Left ventricle myocardium inferior (tissue), 1 donor: ENCODE measurements around the gene ATXN1. TPM values are rescaled to one million over a fixed set of nuclear protein-coding genes. Genes with fewer than 3 reads are reported as not detected.

Source experiments
- DNase-seq: peaks from one replicate; pipeline ENCODE4 v3.0.0-alpha.2; 2020
- H3K27ac ChIP-seq: fragments of 200-600 bp; replicated peaks from 2 replicates; pipeline ENCODE4 v1.8.0; 2021
- H3K27me3 ChIP-seq: fragments of 200-600 bp; 2 replicates; pipeline ENCODE4 v1.8.0; 2021; ENCODE audit warnings: low read depth
- H3K36me3 ChIP-seq: fragments of 200-600 bp; 2 replicates; pipeline ENCODE4 v1.8.0; 2021
- H3K4me1 ChIP-seq: fragments of 200-600 bp; 2 replicates; pipeline ENCODE4 v1.8.0; 2021
- H3K4me3 ChIP-seq: fragments of 200-600 bp; 2 replicates; pipeline ENCODE4 v1.8.0; 2021; ENCODE audit warnings: mild to moderate bottlenecking, moderate library complexity
- H3K9me3 ChIP-seq: fragments of 200-600 bp; replicated peaks from 2 replicates; pipeline ENCODE4 v1.8.0; 2021
- intact Hi-C: fragments of 100-400 bp; cut with micrococcal nuclease; formaldehyde crosslinking; loops from one replicate; pipeline ENCODE4 v1.11.0; 2022
- total RNA-seq: library from RNA; stranded (reverse); fragmentation: NEBNext Ultra II Directional; extraction: Animal tissue kit (Norgen Biotek cat#: 25700); gene quantifications from one replicate; pipeline ENCODE4 v1.2.1, GENCODE V29; 2021
- TF ChIP-seq, protein P1 (sequence below): fragments of 200-600 bp; IDR thresholded peaks from 2 replicates; pipeline ENCODE4 v1.8.0; 2021; ENCODE audit warnings: antibody characterized with exemption, mild to moderate bottlenecking, borderline replicate concordance
- donor health status: DM: no; HTN: yes; CAD: no; lungs with severe emphysema.

Gene ATXN1
- total RNA-seq, 1 donor from 2014 or later, result 41.5 TPM

DNA sequence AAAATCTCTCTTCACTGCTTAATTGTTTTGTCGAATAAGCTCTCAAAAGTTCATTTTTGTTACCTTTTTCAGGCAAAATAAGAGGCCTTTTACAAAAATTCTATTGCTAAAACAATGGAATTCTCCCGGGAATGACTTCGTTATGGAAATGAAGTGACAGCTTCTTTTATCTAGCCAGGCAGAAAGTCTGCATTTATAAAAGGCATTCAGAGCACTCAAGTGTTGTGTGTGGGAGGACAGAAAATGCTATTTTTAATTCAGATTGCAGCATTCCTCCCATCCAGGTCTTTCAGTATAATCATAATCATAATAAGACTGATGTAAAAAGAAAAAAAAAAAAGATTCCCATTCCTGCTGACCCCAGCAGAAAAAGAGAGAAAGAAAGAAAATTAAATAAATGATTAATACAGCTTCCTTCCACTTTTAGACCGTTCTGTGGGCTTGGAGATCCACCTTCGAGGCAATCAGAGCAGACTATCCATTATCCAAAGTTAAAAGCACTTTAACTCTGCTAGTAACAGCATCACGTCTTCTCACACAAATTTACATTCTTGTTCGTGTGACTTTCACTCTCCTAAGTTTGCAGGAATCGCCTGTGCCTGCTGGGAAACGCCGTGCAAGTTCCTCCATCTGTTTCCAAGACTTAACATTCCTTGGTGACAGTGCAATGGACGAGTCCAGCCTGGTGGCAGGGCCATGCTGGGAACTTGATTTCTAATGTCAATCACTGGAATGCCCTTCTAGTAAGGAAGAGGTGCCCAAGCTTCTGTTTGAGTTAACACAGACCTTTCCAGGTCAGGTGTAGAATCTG is 264.1 kb downstream of the ATXN1 start:
- Histone ChIP-seq H3K9me3 (peaks cover 6% of the 10 kb centered on the region), H3K4me1 (peaks cover 30% of the 10 kb centered on the region), H3K4me3 (peak overlapping the region; percentile 20), H3K36me3 (no peaks in the 10 kb centered on the region), H3K27ac (no peak overlapping the region), H3K27me3 (no peaks in the 10 kb centered on the region)
- intact Hi-C loops, result no loop called here
- no peak for DNase-seq
- TF ChIP-seq, protein P1, sequence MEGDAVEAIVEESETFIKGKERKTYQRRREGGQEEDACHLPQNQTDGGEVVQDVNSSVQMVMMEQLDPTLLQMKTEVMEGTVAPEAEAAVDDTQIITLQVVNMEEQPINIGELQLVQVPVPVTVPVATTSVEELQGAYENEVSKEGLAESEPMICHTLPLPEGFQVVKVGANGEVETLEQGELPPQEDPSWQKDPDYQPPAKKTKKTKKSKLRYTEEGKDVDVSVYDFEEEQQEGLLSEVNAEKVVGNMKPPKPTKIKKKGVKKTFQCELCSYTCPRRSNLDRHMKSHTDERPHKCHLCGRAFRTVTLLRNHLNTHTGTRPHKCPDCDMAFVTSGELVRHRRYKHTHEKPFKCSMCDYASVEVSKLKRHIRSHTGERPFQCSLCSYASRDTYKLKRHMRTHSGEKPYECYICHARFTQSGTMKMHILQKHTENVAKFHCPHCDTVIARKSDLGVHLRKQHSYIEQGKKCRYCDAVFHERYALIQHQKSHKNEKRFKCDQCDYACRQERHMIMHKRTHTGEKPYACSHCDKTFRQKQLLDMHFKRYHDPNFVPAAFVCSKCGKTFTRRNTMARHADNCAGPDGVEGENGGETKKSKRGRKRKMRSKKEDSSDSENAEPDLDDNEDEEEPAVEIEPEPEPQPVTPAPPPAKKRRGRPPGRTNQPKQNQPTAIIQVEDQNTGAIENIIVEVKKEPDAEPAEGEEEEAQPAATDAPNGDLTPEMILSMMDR, result no peak

GRCh38 chr6:16496210-16496609 is 265.1 kb downstream of the ATXN1 start:
- Histone ChIP-seq H3K4me3 (no peak overlapping the region), H3K36me3 (no peaks in the 10 kb centered on the region), H3K27ac (no peak overlapping the region), H3K27me3 (no peaks in the 10 kb centered on the region), H3K4me1 (peaks cover 30% of the 10 kb centered on the region), H3K9me3 (peaks cover 6% of the 10 kb centered on the region)
- intact Hi-C loops, result no loop called here
- DNase-seq, result no peak
- TF ChIP-seq, protein P1, result no peak

GRCh38 chr6:16494793-16495192 is 266.5 kb downstream of the ATXN1 start:
- no peak for DNase-seq
- Histone ChIP-seq H3K27me3 (no peaks in the 10 kb centered on the region), H3K36me3 (no peaks in the 10 kb centered on the region), H3K9me3 (peaks cover 6% of the 10 kb centered on the region), H3K4me3 (no peak overlapping the region), H3K4me1 (peaks cover 37% of the 10 kb centered on the region), H3K27ac (no peak overlapping the region)
- intact Hi-C loops, result no loop called here
- TF ChIP-seq, protein P1, result no peak

DNA sequence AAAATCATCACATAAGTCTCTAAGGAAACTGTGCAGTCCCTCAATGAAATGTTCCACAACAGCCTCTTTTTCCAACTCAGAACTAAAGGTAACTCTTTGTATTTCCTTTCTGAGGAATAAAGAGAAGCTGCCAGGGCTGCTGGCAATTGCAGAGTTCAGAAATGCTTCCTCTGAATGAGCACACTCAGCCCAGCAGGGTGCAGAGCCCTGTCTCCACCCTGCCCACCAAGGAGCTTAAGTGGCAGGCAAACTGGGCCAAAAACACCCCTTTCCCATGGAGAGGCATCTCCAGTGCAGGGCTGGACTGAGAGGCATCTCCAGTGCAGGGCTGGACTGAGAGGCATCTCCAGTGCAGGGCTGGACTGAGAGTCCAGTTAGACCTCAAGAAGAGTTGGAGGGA is 267.5 kb downstream of the ATXN1 start:
- no peak for DNase-seq
- Histone ChIP-seq H3K9me3 (peaks cover under 1% of the 10 kb centered on the region), H3K27me3 (no peaks in the 10 kb centered on the region), H3K4me1 (peaks cover 44% of the 10 kb centered on the region), H3K27ac (no peak overlapping the region), H3K36me3 (no peaks in the 10 kb centered on the region), H3K4me3 (no peak overlapping the region)
- TF ChIP-seq, protein P1, result no peak
- intact Hi-C loops, result no loop called here

- TF ChIP-seq, protein P1, result no peak
- Histone ChIP-seq H3K4me3 (no peak overlapping the region), H3K27ac (no peak overlapping the region), H3K27me3 (no peaks in the 10 kb centered on the region), H3K4me1 (peaks cover 46% of the 10 kb centered on the region), H3K36me3 (no peaks in the 10 kb centered on the region), H3K9me3 (no peaks in the 10 kb centered on the region)
- no peak for DNase-seq
- intact Hi-C loops, result no loop called here
Measured at GRCh38 chr6:16493112-16493511, 268.1 kb downstream of the ATXN1 start.
